T-helper 17 cell (primary cell): ENCODE data around the gene SGPL1. TPM values are rescaled to one million over a fixed set of nuclear protein-coding genes. Genes with fewer than 3 reads are reported as not detected.

Experiments
- ATAC-seq: fragments of 150-1000 bp; cut with Tn5 transposase; 2 replicates; pipeline ENCODE4 v1.10.0; 2021; ENCODE audit warnings: mild to moderate bottlenecking, moderate library complexity
- DNase-seq, 3 donors: peaks; one replicate each; pipeline versions ENCODE4 v3.0.0 to v3.0.0-alpha.2; 2020 to 2021
- H3K9me3 ChIP-seq: one replicate; pipeline ENCODE4 v1.7.0; 2013; ENCODE audit warnings: low read length, mild to moderate bottlenecking; ENCODE audit not compliant: control insufficient read depth, poor library complexity, severe bottlenecking
- H3K27ac Mint-ChIP-seq: one replicate; pipeline ENCODE4 v1.8.0; 2022; ENCODE audit warnings: mild to moderate bottlenecking, moderate library complexity, mixed read lengths
- H3K27me3 Mint-ChIP-seq: one replicate; pipeline ENCODE4 v1.8.0; 2022; ENCODE audit warnings: mixed read lengths
- H3K36me3 Mint-ChIP-seq: one replicate; pipeline ENCODE4 v1.8.0; 2022; ENCODE audit warnings: low read depth, mixed read lengths
- H3K4me1 Mint-ChIP-seq: one replicate; pipeline ENCODE4 v1.8.0; 2022; ENCODE audit warnings: mild to moderate bottlenecking, mixed read lengths
- H3K4me3 Mint-ChIP-seq: one replicate; pipeline ENCODE4 v1.8.0; 2022; ENCODE audit warnings: mild to moderate bottlenecking, moderate library complexity, mixed read lengths
- total RNA-seq, 4 donors: library from RNA in 2 of 4; stranded (reverse) in 2 of 4; gene quantifications; one replicate each; pipeline ENCODE4 v1.2.3 and lab custom pipeline; 2022 to 2026

The SGPL1 gene
- total RNA-seq, 2 donors from 2014 or later, result 21.5 to 22.8 TPM

- no peaks in the 10 kb centered on the region for H3K9me3 ChIP-seq
- Mint-ChIP-seq H3K27me3 (peaks cover 21% of the 10 kb centered on the region), H3K4me1 (peaks cover 5% of the 10 kb centered on the region), H3K36me3 (no peaks in the 10 kb centered on the region), H3K27ac (no peak overlapping the region), H3K4me3 (no peak overlapping the region)
- ATAC-seq (no peak), DNase-seq (no peak)
These were observed 111.6 kb downstream of the SGPL1 start for GRCh38 chr10:70927189-70927943.

- ATAC-seq (no peak), DNase-seq (no peak)
- H3K9me3 ChIP-seq, result no peaks in the 10 kb centered on the region
- Mint-ChIP-seq H3K27me3 (peaks cover 21% of the 10 kb centered on the region), H3K36me3 (no peaks in the 10 kb centered on the region), H3K4me1 (peaks cover 5% of the 10 kb centered on the region), H3K27ac (no peak overlapping the region), H3K4me3 (no peak overlapping the region)
These were observed 112.4 kb downstream of the SGPL1 start for GRCh38 chr10:70928140-70928539.

GRCh38 chr10:70930263-70931000, 114.7 kb downstream of the SGPL1 start:
- no peak for ATAC-seq
- H3K36me3 Mint-ChIP-seq, result no peaks in the 10 kb centered on the region
- H3K4me1 Mint-ChIP-seq, result peaks cover 2% of the 10 kb centered on the region
- peaks cover 17% of the 10 kb centered on the region for H3K27me3 Mint-ChIP-seq
- no peaks in the 10 kb centered on the region for H3K9me3 ChIP-seq
- no peak for DNase-seq
- no peak overlapping the region for H3K4me3 Mint-ChIP-seq
- no peak overlapping the region for H3K27ac Mint-ChIP-seq

Other genes with a start within 250 kb of the SGPL1 start
- 10 to 100 TPM; 16.5 to 18.0 TPM for gene PRF1, start 213.2 kb upstream of the SGPL1 start, total RNA-seq
- not detected for gene ADAMTS14, start 143.4 kb upstream of the SGPL1 start, total RNA-seq
- gene TBATA, start 30.6 kb upstream of the SGPL1 start, total RNA-seq, result not detected
- gene PCBD1, start 72.6 kb downstream of the SGPL1 start, total RNA-seq, result 1 to 10 TPM; 8.1 TPM